Retinal pigment epithelial cell (primary cell): ENCODE results near the gene EDA2R.

ENCODE experiments used
- DNase-seq: peaks from one replicate; pipeline ENCODE4 v3.0.0-alpha.2; 2010; ENCODE audit warnings: low read depth
- H3K4me3 ChIP-seq: 2 replicates; pipeline ENCODE4 v1.5.1; 2011; ENCODE audit warnings: mild to moderate bottlenecking, low read length, control low read depth, moderate library complexity
- CTCF ChIP-seq: conservative IDR thresholded peaks from 2 replicates; pipeline ENCODE4 v1.5.1; 2011; ENCODE audit warnings: low read depth, low read length, control low read depth, inconsistent platforms

Gene EDA2R

DNA sequence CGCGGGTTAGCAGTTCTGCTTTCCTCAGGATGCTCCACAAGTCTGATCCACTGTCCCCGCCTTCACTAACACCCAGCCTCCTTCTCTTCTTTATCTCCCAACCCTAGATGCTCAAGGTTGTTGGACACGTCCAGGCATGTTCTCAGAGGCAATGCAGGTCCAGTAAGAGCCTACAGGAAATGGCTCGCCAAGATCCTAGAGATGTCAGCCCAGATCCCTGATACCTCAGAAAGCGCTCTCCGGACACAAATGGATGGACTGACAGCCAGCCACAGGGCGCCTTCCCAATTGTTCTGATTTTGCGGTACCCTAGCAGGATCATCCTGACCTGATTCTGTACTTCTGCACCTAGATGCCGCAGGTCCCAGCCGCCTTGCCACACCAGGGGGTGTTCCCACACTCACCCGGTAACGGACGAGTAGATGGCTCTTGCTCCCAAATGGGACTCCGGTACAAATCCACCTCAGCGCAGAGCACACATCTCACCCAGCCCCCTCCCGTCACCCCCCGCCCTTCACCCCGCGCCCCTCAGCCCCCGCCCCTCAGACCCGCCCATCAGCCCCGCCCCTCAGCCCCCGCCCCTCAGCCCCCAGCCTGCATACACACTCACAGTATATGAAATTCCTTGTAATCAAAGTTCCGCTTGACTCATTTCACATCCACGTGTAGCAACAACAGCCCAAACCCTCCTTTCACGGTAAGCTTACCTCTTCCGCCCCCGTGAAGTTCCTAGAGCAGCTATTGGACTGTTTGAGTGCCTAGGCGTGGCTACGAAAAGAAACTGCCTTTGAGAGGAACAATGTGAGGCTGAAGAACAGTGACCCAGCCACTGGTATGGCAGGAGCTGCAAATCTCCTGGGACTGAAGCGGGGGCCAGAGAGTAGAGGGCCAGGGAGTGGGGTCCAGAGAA, at the start of gene EDA2R:
TSS of gene EDA2R (minus strand) at position 488 of the 910 bp plus-strand sequence. CDS start 23,058 bp downstream, outside the sequence.
- H3K4me3 ChIP-seq, result peak within 1 kb of the TSS; percentile 74
- TF ChIP-seq CTCF, result no peak
- DNase-seq, result peak; percentile 63

GRCh38 chrX:66684196-66684595, 45.3 kb upstream of the EDA2R start:
- no peak overlapping the region for H3K4me3 ChIP-seq
- no peak for TF ChIP-seq CTCF
- DNase-seq, result no peak

DNA sequence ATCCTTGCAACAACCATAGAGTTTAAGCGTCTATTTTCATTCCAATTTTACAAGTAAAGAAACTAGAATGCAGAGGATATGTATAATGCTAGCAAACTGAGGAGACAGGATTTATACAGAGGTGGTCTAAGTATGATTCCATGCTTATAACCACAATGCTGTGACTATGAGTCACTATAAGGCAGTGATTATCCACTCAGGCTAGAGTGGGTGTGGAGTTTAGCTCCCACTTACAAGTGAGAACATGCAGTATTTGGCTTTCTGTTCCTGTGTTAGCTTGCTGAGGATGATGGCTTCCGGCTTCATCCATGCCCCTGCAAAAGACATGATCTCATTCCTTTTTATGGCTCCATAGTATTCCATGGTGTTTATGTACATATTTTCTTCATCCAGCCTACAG, 41.6 kb upstream of the EDA2R start:
- no peak for DNase-seq
- no peak overlapping the region for H3K4me3 ChIP-seq
- TF ChIP-seq CTCF, result no peak

GRCh38 chrX:66677430-66677829, 38.6 kb upstream of the EDA2R start:
- no peak overlapping the region for H3K4me3 ChIP-seq
- TF ChIP-seq CTCF, result no peak
- DNase-seq, result no peak

DNA sequence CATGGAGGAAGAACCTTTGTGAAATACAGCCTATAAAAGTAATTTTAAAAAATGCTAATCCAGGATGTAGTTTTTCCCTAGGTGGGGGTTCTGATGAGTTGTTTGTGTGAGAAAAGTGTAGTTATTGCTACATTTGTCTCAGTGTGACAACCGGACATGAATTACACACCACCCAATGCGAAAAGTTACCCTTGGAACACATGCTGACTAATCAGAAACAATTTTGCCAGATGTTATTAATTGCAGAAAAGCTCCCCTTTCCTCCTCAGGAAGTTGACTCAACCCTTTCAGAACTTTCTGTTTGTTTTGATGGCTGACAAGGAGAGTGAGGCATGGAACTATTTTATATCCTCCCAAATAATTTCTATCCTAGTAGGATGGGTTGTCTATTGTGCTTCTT, 38.1 kb upstream of the EDA2R start:
- no peak for DNase-seq
- TF ChIP-seq CTCF, result no peak
- H3K4me3 ChIP-seq, result no peak overlapping the region

GRCh38 chrX:66676413-66676812, 37.5 kb upstream of the EDA2R start:
- TF ChIP-seq CTCF, result no peak
- no peak overlapping the region for H3K4me3 ChIP-seq
- DNase-seq, result no peak

GRCh38 chrX:66675541-66675940, 36.7 kb upstream of the EDA2R start:
- TF ChIP-seq CTCF, result no peak
- DNase-seq, result no peak

More at GRCh38 chrX:66675541-66675940, 36.7 kb upstream of the EDA2R start:
- no peak overlapping the region for H3K4me3 ChIP-seq
